GM12878 (cell line): ENCODE measurements around the gene ISL2. TPM values are rescaled to one million over a fixed set of nuclear protein-coding genes. Genes with fewer than 3 reads are reported as not detected.

Experiments
- ATAC-seq: fragments of 200-7000 bp; cut with Tn5 transposase; 3 replicates; pipeline ENCODE4 v1.9.1; 2020; ENCODE audit warnings: mild to moderate bottlenecking, moderate library complexity
- BruUV-seq: library from RNA; stranded (reverse); fragments of 400-500 nt; replicated peaks from 2 replicates; lab custom pipeline; 2021; lab: Mats Ljungman, UMichigan
- CTCF ChIA-PET: fragments of 300-600 bp; sonication (Branson Sonifier 250); formaldehyde crosslinking; extraction: SDS; loops from one replicate; lab custom pipeline; 2021; ENCODE audit warnings: inconsistent platforms; lab: Yijun Ruan, JAX
- POLR2A ChIA-PET: fragments of 350-600 bp; formaldehyde crosslinking; extraction: SDS; loops from one replicate; lab custom pipeline; 2021; ENCODE audit warnings: inconsistent platforms; lab: Charles Lee
- RAD21 ChIA-PET: fragments of 300-600 bp; sonication (Branson Sonifier 250); formaldehyde crosslinking; loops from one replicate; lab custom pipeline; 2023; ENCODE audit warnings: antibody characterized with exemption; ENCODE audit not compliant: unreplicated experiment; lab: Charles Lee
- SMC1A ChIA-PET: fragments of 300-600 bp; sonication (Branson Sonifier 250); formaldehyde crosslinking; loops from one replicate; lab custom pipeline; 2023; ENCODE audit not compliant: unreplicated experiment, uncharacterized antibody; lab: Charles Lee
- DNase-seq: peaks from one replicate; pipeline ENCODE4 v3.0.0-alpha.2; 2011; ENCODE audit warnings: low read depth, low spot score
- FAIRE-seq: peaks from 3 replicates; lab custom pipeline; 2011; peaks lifted over from hg19 to GRCh38; lab: Jason Lieb, UNC
- H2AFZ ChIP-seq: 2 replicates; pipeline ENCODE4 v1.6.0; 2011; ENCODE audit warnings: low read depth, low read length, control low read depth; ENCODE audit not compliant: control insufficient read depth
- H3K27ac ChIP-seq: 2 replicates; pipeline ENCODE4 v1.5.1; 2011; ENCODE audit warnings: control low read depth; ENCODE audit not compliant: control insufficient read depth, insufficient read depth
- H3K27me3 ChIP-seq, 2 experiments: replicated peaks in 1 of 2; 2 replicates each; pipeline versions ENCODE4 v1.6.0 to v1.6.1; 2011; ENCODE audit warnings: low read length in 1 of 2; ENCODE audit not compliant: control insufficient read depth in 2 of 2, insufficient read depth in 2 of 2
- H3K36me3 ChIP-seq, 2 experiments: 2 replicates each; pipeline ENCODE4 v1.5.1; 2011; ENCODE audit warnings: low read length in 1 of 2; ENCODE audit not compliant: control insufficient read depth in 2 of 2, insufficient read depth in 2 of 2
- H3K4me1 ChIP-seq: 2 replicates; pipeline ENCODE4 v1.6.1; 2011; ENCODE audit warnings: mild to moderate bottlenecking, low read length, moderate library complexity, mixed read lengths; ENCODE audit not compliant: control insufficient read depth, insufficient read depth
- H3K4me2 ChIP-seq: 2 replicates; pipeline ENCODE4 v1.6.0; 2011; ENCODE audit warnings: control low read depth; ENCODE audit not compliant: control insufficient read depth, insufficient read depth
- H3K4me3 ChIP-seq: fragments of 200-600 bp; sonication (generic); 2 replicates; pipeline ENCODE4 v1.5.1; 2016
- H3K79me2 ChIP-seq: 2 replicates; pipeline ENCODE4 v1.6.0; 2011; ENCODE audit warnings: low read length; ENCODE audit not compliant: control insufficient read depth, insufficient read depth
- H3K9ac ChIP-seq: 2 replicates; pipeline ENCODE4 v1.8.0; 2011; ENCODE audit warnings: low read length, control low read depth, mixed read lengths; ENCODE audit not compliant: control insufficient read depth, insufficient read depth
- H3K9me3 ChIP-seq: replicated peaks from 3 replicates; pipeline ENCODE4 v1.5.1; 2011; ENCODE audit warnings: mild to moderate bottlenecking, low read length; ENCODE audit not compliant: control insufficient read depth, insufficient read depth
- H4K20me1 ChIP-seq: 2 replicates; pipeline ENCODE4 v1.6.0; 2011; ENCODE audit not compliant: control insufficient read depth, insufficient read depth
- BRCA1 ChIP-seq: IDR thresholded peaks from 2 replicates; pipeline ENCODE4 v1.6.1; 2011; ENCODE audit warnings: low read depth, low read length, improper control_type of control experiment
- CBX3 ChIP-seq: fragments of 200-600 bp; sonication (generic); IDR thresholded peaks from 2 replicates; pipeline ENCODE4 v1.6.1; 2016; ENCODE audit warnings: low read depth, borderline replicate concordance
- CBX5 ChIP-seq: sonication (generic); IDR thresholded peaks from 2 replicates; pipeline ENCODE4 v1.6.1; 2016; ENCODE audit warnings: low read depth, moderate library complexity, mild to moderate bottlenecking, inconsistent platforms
- CHD4 ChIP-seq: fragments of 200-600 bp; sonication (generic); IDR thresholded peaks from 2 replicates; pipeline ENCODE4 v1.6.1; 2016; ENCODE audit warnings: mild to moderate bottlenecking
- CTCF ChIP-seq, 3 experiments: IDR thresholded peaks in 2 of 3; conservative IDR thresholded peaks in 1 of 3; 2 replicates each; pipeline ENCODE4 v1.5.1; 2011; ENCODE audit warnings: low read depth in 3 of 3, low read length in 3 of 3, mild to moderate bottlenecking in 3 of 3, control low read depth in 2 of 3, moderate library complexity in 2 of 3, inconsistent platforms in 1 of 3, mixed read lengths in 1 of 3; ENCODE audit not compliant: control insufficient read depth in 2 of 3, insufficient read depth in 1 of 3; ENCODE audit errors: extremely low read depth in 1 of 3
- DPF2 ChIP-seq: fragments of 450-650 bp; IDR thresholded peaks from 2 replicates; pipeline ENCODE4 v1.6.1; 2017; ENCODE audit warnings: mild to moderate bottlenecking
- EED ChIP-seq: sonication (generic); IDR thresholded peaks from 2 replicates; pipeline ENCODE4 v1.6.1; 2016; ENCODE audit warnings: antibody characterized with exemption, low read depth
- FOS ChIP-seq: IDR thresholded peaks from 3 replicates; pipeline ENCODE4 v1.6.1; 2011; ENCODE audit warnings: borderline replicate concordance; ENCODE audit not compliant: insufficient read length; ENCODE audit errors: extremely low read depth
- FOXK2 ChIP-seq: fragments of 450-650 bp; IDR thresholded peaks from 2 replicates; pipeline ENCODE4 v1.6.1; 2017; ENCODE audit warnings: mild to moderate bottlenecking, moderate library complexity
- JUND ChIP-seq: IDR thresholded peaks from 2 replicates; pipeline ENCODE4 v1.6.1; 2012; ENCODE audit warnings: low read depth, mild to moderate bottlenecking, low read length, improper control_type of control experiment, moderate library complexity
- KLF5 ChIP-seq: fragments of 450-650 bp; IDR thresholded peaks from 2 replicates; pipeline ENCODE4 v1.6.1; 2014; ENCODE audit warnings: mild to moderate bottlenecking; ENCODE audit not compliant: partially characterized antibody
- LARP7 ChIP-seq: fragments of 450-650 bp; IDR thresholded peaks from 2 replicates; pipeline ENCODE4 v1.6.1; 2017; ENCODE audit warnings: mild to moderate bottlenecking
- MLLT1 ChIP-seq: fragments of 450-650 bp; IDR thresholded peaks from 2 replicates; pipeline ENCODE4 v1.6.1; 2016; ENCODE audit warnings: mild to moderate bottlenecking
- MTA3 ChIP-seq: IDR thresholded peaks from 2 replicates; pipeline ENCODE4 v1.6.1; 2012; ENCODE audit warnings: low read length, inconsistent platforms, borderline replicate concordance
- SMARCA5 ChIP-seq: fragments of 450-650 bp; IDR thresholded peaks from 2 replicates; pipeline ENCODE4 v1.6.1; 2017; ENCODE audit warnings: mild to moderate bottlenecking
- SUPT20H ChIP-seq: IDR thresholded peaks from 2 replicates; pipeline ENCODE4 v1.6.1; 2011; ENCODE audit warnings: low read depth, mild to moderate bottlenecking, low read length, moderate library complexity, borderline replicate concordance; ENCODE audit not compliant: control insufficient read depth
- TARDBP ChIP-seq: IDR thresholded peaks from 2 replicates; pipeline ENCODE4 v1.6.1; 2016; ENCODE audit warnings: borderline replicate concordance
- ZZZ3 ChIP-seq: IDR thresholded peaks from 2 replicates; pipeline ENCODE4 v1.6.1; 2011; ENCODE audit warnings: low read depth; ENCODE audit not compliant: control insufficient read depth, insufficient read length
- WGBS: methylation state at CpG from one replicate; pipeline ENCODE4 v1.1.6; 2016; ENCODE audit warnings: low lambda C conversion rate; ENCODE audit not compliant: insufficient replicate concordance, insufficient coverage; ENCODE audit errors: missing lambda C conversion rate; 5-methylcytosine and 5-hydroxymethylcytosine counted together
- in situ Hi-C: fragments of 300-500 bp; cut with MboI; formaldehyde crosslinking; loops from 9 replicates; pipeline ENCODE4 v1.14.3; 2018; ENCODE audit warnings: mixed read lengths
- intact Hi-C: fragments of 100-400 bp; cut with micrococcal nuclease; formaldehyde crosslinking; loops from one replicate; pipeline ENCODE4 v1.14.2; 2022; ENCODE audit not compliant: unreplicated experiment
- polyA plus RNA-seq, 11 experiments: library from polyadenylated mRNA; depleted of rRNA in 4 of 11; unstranded in 6 of 11; stranded (reverse) in 5 of 11; fragments of >200 nt; fragmentation: Nextera tagmentation in 4 of 11; fragmentation: Illumina TruSeq in 1 of 11; extraction: Ambion mirVana in 4 of 11; extraction: Trizol in 1 of 11; gene quantifications; 1 replicate in 1 of 11; 2 replicates in 10 of 11; pipeline versions ENCODE4 v1.2.1 to v1.2.3, GENCODE V29; 2011 to 2016; ENCODE audit warnings: inconsistent platforms in 2 of 11, missing spikeins in 2 of 11, low read depth in 1 of 11
- total RNA-seq, 4 experiments: library from RNA; depleted of rRNA in 3 of 4; stranded (reverse); fragments of >200 nt in 3 of 4; fragmentation: Illumina TruSeq in 1 of 4; extraction: Trizol in 1 of 4; gene quantifications; 2 replicates each; pipeline versions ENCODE4 v1.2.1 to v1.2.3, GENCODE V29; 2013 to 2021

Gene ISL2
- total and polyA plus RNA-seq, 10 of the 15 experiments (the other 5 are each of a cell fraction or from before 2014, with no cell fraction given), result 0.05 to 0.26 (median 0.08) TPM; not detected in 7

- ChIA-PET RAD21 (no interaction called here), SMC1A (no interaction called here), POLR2A (no interaction called here), CTCF (no interaction called here)
- Histone ChIP-seq H2AFZ (no peak overlapping the region), H3K4me2 (no peak overlapping the region), H3K9me3 (no peaks in the 10 kb centered on the region), H3K36me3 (no peaks in the 10 kb centered on the region; a peak in 1 of 4 replicates), H3K4me1 (no peaks in the 10 kb centered on the region), H3K27ac (no peak overlapping the region), H4K20me1 (no peaks in the 10 kb centered on the region), H3K27me3 (no peaks in the 10 kb centered on the region), H3K9ac (no peak overlapping the region), H3K79me2 (no peaks in the 10 kb centered on the region), H3K4me3 (no peak overlapping the region)
- DNase-seq, result no peak
- no peak for ATAC-seq
- in situ Hi-C loops, result no loop called here
- no peak for FAIRE-seq
- no TSS peak for BruUV-seq
- TF ChIP-seq CHD4, result no peak
- no peak for TF ChIP-seq CBX5
- no peak for TF ChIP-seq MTA3
- no peak for TF ChIP-seq CBX3
- no peak for TF ChIP-seq DPF2
- TF ChIP-seq TARDBP, result no peak
- no peak for TF ChIP-seq KLF5
- intact Hi-C loops, result no loop called here
- 86% methylated on average over 1 of the region's 1 CpG for WGBS
Measured at GRCh38 chr15:76380249-76380648, 43.7 kb downstream of the ISL2 start.

- H3K9ac ChIP-seq, result no peak overlapping the region
- CTCF ChIA-PET, result no interaction called here
- TF ChIP-seq SUPT20H (no peak), JUND (no peak), LARP7 (no peak), ZZZ3 (no peak), BRCA1 (no peak), MLLT1 (no peak), FOS (no peak), SMARCA5 (no peak), CTCF (IDR thresholded peaks at IDR 0.05 in 2 of 3, conservative IDR thresholded peaks at IDR 0.05 in 1 of 3; ENCODE audit: control insufficient read depth in 2 of 3, extremely low read depth in 1 of 3, insufficient read depth in 1 of 3, low read depth in 3 of 3, low read length in 3 of 3) (no peak), TARDBP (no peak), FOXK2 (no peak), EED (no peak)
Measured at GRCh38 chr15:76381366-76381765, 44.8 kb downstream of the ISL2 start.

More at GRCh38 chr15:76381366-76381765, 44.8 kb downstream of the ISL2 start:
- WGBS, result 73% methylated on average over 4 of the region's 4 CpGs
- Histone ChIP-seq H3K9me3 (no peaks in the 10 kb centered on the region), H4K20me1 (no peaks in the 10 kb centered on the region), H3K4me1 (no peaks in the 10 kb centered on the region), H3K4me3 (no peak overlapping the region), H3K36me3 (no peaks in the 10 kb centered on the region; a peak in 1 of 4 replicates), H3K27me3 (no peaks in the 10 kb centered on the region), H3K4me2 (no peak overlapping the region), H2AFZ (no peak overlapping the region), H3K79me2 (no peaks in the 10 kb centered on the region), H3K27ac (no peak overlapping the region)
- DNase-seq (no peak), ATAC-seq (no peak), FAIRE-seq (no peak)
- RAD21 ChIA-PET, result no interaction called here
- SMC1A ChIA-PET, result interaction anchor here (0.7 kb wide), 1 partner anchor 68 kb away, joined by 3 read pairs; no protein-coding TSS in a partner anchor
- in situ Hi-C loops (no loop called here), intact Hi-C loops (no loop called here)
- POLR2A ChIA-PET, result no interaction called here
- BruUV-seq, result no TSS peak
